ENCODE data around the gene MUC22.

- TF ChIP-seq POLR2AphosphoS5 (IDR thresholded peaks at IDR 0.05; ENCODE audit: borderline replicate concordance, low read depth, low read length) (no peak), EZH2 (IDR thresholded peaks at IDR 0.05) (no peak)
These were observed 6.5 kb downstream of the MUC22 start for GRCh38 chr6:31016659-31017299.

Data from SK-N-MC (cell line).